Calu3 (cell line): ENCODE measurements around the gene MAD1L1. TPM values are rescaled to one million over a fixed set of nuclear protein-coding genes. Genes with fewer than 3 reads are reported as not detected.

ENCODE experiments used
- BruUV-seq: library from RNA; stranded (reverse); fragments of 400-500 nt; replicated peaks from 2 replicates; lab custom pipeline; 2021; lab: Mats Ljungman, UMichigan
- CTCF ChIA-PET: fragments of 300-600 bp; sonication (Branson Sonifier 250); formaldehyde crosslinking; loops from one replicate; lab custom pipeline; 2022; ENCODE audit warnings: antibody characterized with exemption; lab: Charles Lee
- DNase-seq: peaks from one replicate; pipeline ENCODE4 v3.0.0; 2022
- H3K27ac Mint-ChIP-seq: one replicate; pipeline ENCODE4 v1.8.0; 2022; ENCODE audit warnings: mixed read lengths; ENCODE audit not compliant: unreplicated experiment
- H3K27me3 Mint-ChIP-seq: one replicate; pipeline ENCODE4 v1.8.0; 2022; ENCODE audit warnings: mixed read lengths; ENCODE audit not compliant: unreplicated experiment
- H3K36me3 Mint-ChIP-seq: one replicate; pipeline ENCODE4 v1.8.0; 2022; ENCODE audit warnings: mild to moderate bottlenecking, moderate library complexity, mixed read lengths; ENCODE audit not compliant: insufficient read depth, unreplicated experiment
- H3K4me1 Mint-ChIP-seq: one replicate; pipeline ENCODE4 v1.8.0; 2022; ENCODE audit warnings: mild to moderate bottlenecking, low read depth, mixed read lengths; ENCODE audit not compliant: unreplicated experiment
- H3K4me3 Mint-ChIP-seq: one replicate; pipeline ENCODE4 v1.8.0; 2022; ENCODE audit warnings: mild to moderate bottlenecking, low read depth, moderate library complexity, mixed read lengths; ENCODE audit not compliant: unreplicated experiment
- H3K9me3 Mint-ChIP-seq: one replicate; pipeline ENCODE4 v1.8.0; 2022; ENCODE audit warnings: low read depth, mixed read lengths; ENCODE audit not compliant: unreplicated experiment
- CTCF ChIP-seq: fragments of 200-600 bp; IDR thresholded peaks from one replicate; pipeline ENCODE4 v1.8.0; 2022; ENCODE audit warnings: antibody characterized with exemption; ENCODE audit not compliant: unreplicated experiment
- intact Hi-C: fragments of 100-400 bp; cut with micrococcal nuclease; formaldehyde crosslinking; loops from one replicate; pipeline ENCODE4 v1.10.0; 2022; ENCODE audit not compliant: unreplicated experiment
- total RNA-seq: library from RNA; stranded (reverse); gene quantifications from 2 replicates; pipeline ENCODE4 v1.2.3, GENCODE V29; 2022

MAD1L1 gene
- total RNA-seq, 1 experiment from 2014 or later = 86.0 TPM

DNA sequence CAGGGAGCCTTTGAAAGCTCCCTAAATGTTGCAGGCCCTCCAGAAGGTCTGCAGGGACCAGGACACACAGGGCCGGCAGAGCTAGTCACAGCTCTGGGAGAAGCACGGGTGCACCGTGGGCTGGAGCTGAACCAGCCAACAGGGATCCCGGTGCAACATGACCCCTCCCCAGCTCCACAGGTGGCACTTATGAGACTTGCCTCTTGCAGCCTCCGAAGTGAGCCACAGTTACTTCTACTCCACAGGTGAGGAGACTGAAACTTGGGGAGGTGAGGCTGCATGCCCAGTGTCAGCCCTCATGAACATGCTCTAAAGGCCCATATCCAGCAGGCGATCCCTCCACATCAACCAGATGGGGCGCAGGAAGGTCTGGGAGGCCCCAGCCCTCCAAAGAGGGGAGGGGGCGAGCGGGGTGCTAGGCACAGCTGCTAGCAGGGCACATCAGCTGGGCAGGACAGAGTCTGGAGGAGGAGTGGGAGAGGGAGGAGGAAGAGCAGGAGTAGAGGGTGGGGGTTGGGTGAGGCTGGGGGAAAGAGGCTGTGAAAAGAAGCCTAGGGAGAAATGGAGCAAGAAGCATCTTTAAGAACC lies 338.3 kb downstream of the MAD1L1 start:
- CTCF ChIA-PET = interaction anchor here (1.7 kb wide), 1 partner anchor 11 kb away, joined by 5 read pairs; no protein-coding TSS in a partner anchor
- H3K4me3 Mint-ChIP-seq = no peak overlapping the region
- no peaks in the 10 kb centered on the region for H3K36me3 Mint-ChIP-seq
- TF ChIP-seq CTCF = no peak
- H3K27me3 Mint-ChIP-seq = no peaks in the 10 kb centered on the region
- intact Hi-C loops = no loop called here
- no peak for DNase-seq
- no peaks in the 10 kb centered on the region for H3K4me1 Mint-ChIP-seq
- BruUV-seq = no TSS peak
- no peak overlapping the region for H3K27ac Mint-ChIP-seq
- no peaks in the 10 kb centered on the region for H3K9me3 Mint-ChIP-seq

- CTCF ChIA-PET = interaction anchor here (1.7 kb wide), 1 partner anchor 11 kb away, joined by 5 read pairs; no protein-coding TSS in a partner anchor
- DNase-seq = no peak
- H3K4me3 Mint-ChIP-seq = no peak overlapping the region
- no peaks in the 10 kb centered on the region for H3K4me1 Mint-ChIP-seq
- TF ChIP-seq CTCF = no peak
- intact Hi-C loops = no loop called here
- H3K36me3 Mint-ChIP-seq = no peaks in the 10 kb centered on the region
- no peak overlapping the region for H3K27ac Mint-ChIP-seq
- H3K27me3 Mint-ChIP-seq = no peaks in the 10 kb centered on the region
- BruUV-seq = no TSS peak
- no peaks in the 10 kb centered on the region for H3K9me3 Mint-ChIP-seq
These were observed 339.3 kb downstream of the MAD1L1 start for GRCh38 chr7:1893451-1893850.

DNA sequence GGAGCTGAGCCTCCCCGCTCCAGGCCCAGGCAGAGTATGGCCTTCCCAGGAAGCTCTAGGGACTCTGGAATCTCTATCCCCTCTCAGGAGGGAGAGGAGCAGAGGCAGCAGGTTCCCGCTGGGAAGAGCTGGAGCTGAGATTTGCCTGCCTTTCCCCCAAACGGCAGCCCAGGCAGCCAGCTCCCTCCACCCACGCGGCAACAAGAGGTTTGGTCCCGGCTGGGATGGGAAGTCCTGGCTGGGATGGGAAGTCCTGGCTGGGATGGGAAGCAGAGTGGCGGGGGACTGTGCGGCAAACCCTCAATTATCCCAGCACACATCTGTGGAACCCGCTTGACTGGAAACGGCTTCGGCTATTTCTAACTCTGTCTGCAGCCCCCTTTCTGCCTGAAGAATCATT lies 339.7 kb downstream of the MAD1L1 start:
- no peak overlapping the region for H3K4me3 Mint-ChIP-seq
- H3K27ac Mint-ChIP-seq = no peak overlapping the region
- no peaks in the 10 kb centered on the region for H3K4me1 Mint-ChIP-seq
- H3K36me3 Mint-ChIP-seq = no peaks in the 10 kb centered on the region
- no peaks in the 10 kb centered on the region for H3K27me3 Mint-ChIP-seq
- TF ChIP-seq CTCF = no peak
- CTCF ChIA-PET = no interaction called here
- no peak for DNase-seq
- peaks cover 3% of the 10 kb centered on the region for H3K9me3 Mint-ChIP-seq
- no TSS peak for BruUV-seq
- intact Hi-C loops = no loop called here

- no peak overlapping the region for H3K27ac Mint-ChIP-seq
- no peaks in the 10 kb centered on the region for H3K36me3 Mint-ChIP-seq
- no TSS peak for BruUV-seq
- CTCF ChIA-PET = no interaction called here
- peaks cover 3% of the 10 kb centered on the region for H3K9me3 Mint-ChIP-seq
- H3K4me3 Mint-ChIP-seq = no peak overlapping the region
- no peaks in the 10 kb centered on the region for H3K4me1 Mint-ChIP-seq
- intact Hi-C loops = no loop called here
- no peak for DNase-seq
- TF ChIP-seq CTCF = no peak
- no peaks in the 10 kb centered on the region for H3K27me3 Mint-ChIP-seq
These were observed 340.5 kb downstream of the MAD1L1 start for GRCh38 chr7:1892011-1892965.
